HEK293 (cell line): ENCODE measurements around the gene LAMA4.

Experiments
- CTCF ChIP-seq: fragments of 450-650 bp; formaldehyde crosslinking; IDR thresholded peaks from 2 replicates; pipeline ENCODE4 v1.5.1; 2016; ENCODE audit warnings: missing biosample characterization, missing genetic modification characterization
- SP2 ChIP-seq: fragments of 450-650 bp; formaldehyde crosslinking; IDR thresholded peaks from 2 replicates; pipeline ENCODE4 v1.5.1; 2016; ENCODE audit warnings: missing biosample characterization, missing genetic modification characterization
- ZNF239 ChIP-seq: fragments of 450-650 bp; formaldehyde crosslinking; IDR thresholded peaks from 2 replicates; pipeline ENCODE4 v1.5.1; 2016; ENCODE audit warnings: missing biosample characterization, missing genetic modification characterization
- ZNF266 ChIP-seq: fragments of 450-650 bp; formaldehyde crosslinking; IDR thresholded peaks from 2 replicates; pipeline ENCODE4 v1.5.1; 2016; ENCODE audit warnings: missing biosample characterization, missing genetic modification characterization, low read depth
- ZSCAN16 ChIP-seq: fragments of 450-650 bp; formaldehyde crosslinking; IDR thresholded peaks from 2 replicates; pipeline ENCODE4 v1.5.1; 2016; ENCODE audit warnings: missing biosample characterization, missing genetic modification characterization

GRCh38 chr6:112144145-112144926, 110.0 kb downstream of the LAMA4 start:
- no peak for TF ChIP-seq CTCF (tag by site-specific recombination)
- no peak for TF ChIP-seq ZNF266
- TF ChIP-seq SP2 (tag by site-specific recombination): no peak
- no peak for TF ChIP-seq ZSCAN16 (tag by site-specific recombination)
- no peak for TF ChIP-seq ZNF239
